OCI-LY3 (cell line): ENCODE data around the gene CEP112.

Experiments
- H2AFZ ChIP-seq: fragments of 200-600, 300-600 bp; shearing (Covaris generic); 2 replicates; pipeline ENCODE4 v1.6.0; 2014; ENCODE audit warnings: antibody characterized with exemption, low read depth, low read length
- H3K27ac ChIP-seq: fragments of 200-600, 300-600 bp; sonication (generic); 2 replicates; pipeline ENCODE4 v1.5.1; 2014; ENCODE audit warnings: mild to moderate bottlenecking, low read length, moderate library complexity, mixed read lengths
- H3K27me3 ChIP-seq: fragments of 200-600, 300-600 bp; sonication (generic); 2 replicates; pipeline ENCODE4 v1.6.1; 2014; ENCODE audit warnings: low read depth, low read length, mixed read lengths
- H3K36me3 ChIP-seq: fragments of 200-600, 300-600 bp; sonication (generic); replicated peaks from 2 replicates; pipeline ENCODE3; 2014; ENCODE audit warnings: low read depth, low read length, mixed read lengths
- H3K4me1 ChIP-seq: fragments of 300-600, 200-600 bp; sonication (generic); 2 replicates; pipeline ENCODE4 v1.6.1; 2014; ENCODE audit warnings: low read length, mixed read lengths
- H3K4me2 ChIP-seq: fragments of 200-600, 300-600 bp; sonication (generic); 2 replicates; pipeline ENCODE4 v1.6.1; 2014; ENCODE audit warnings: low read length, mixed read lengths
- H3K4me3 ChIP-seq: fragments of 300-600, 200-600 bp; sonication (generic); 2 replicates; pipeline ENCODE4 v1.5.1; 2014; ENCODE audit warnings: antibody characterized with exemption, mild to moderate bottlenecking, low read length, moderate library complexity
- H3K79me2 ChIP-seq: fragments of 300-600, 200-600 bp; shearing (Covaris generic); 2 replicates; pipeline ENCODE4 v1.6.1; 2014; ENCODE audit warnings: mild to moderate bottlenecking, low read length, mixed read lengths
- H3K9ac ChIP-seq: fragments of 300-600, 200-600 bp; shearing (Covaris generic); 2 replicates; pipeline ENCODE4 v1.6.0; 2014; ENCODE audit warnings: mild to moderate bottlenecking, low read length, moderate library complexity
- H3K9me3 ChIP-seq: fragments of 200-600, 300-600 bp; shearing (Covaris generic); 2 replicates; pipeline ENCODE4 v1.6.1; 2014; ENCODE audit warnings: low read length, mixed read lengths; ENCODE audit not compliant: insufficient read depth
- H4K20me1 ChIP-seq: fragments of 200-600, 300-600 bp; sonication (generic); 2 replicates; pipeline ENCODE4 v1.6.1; 2016; ENCODE audit warnings: low read length, mixed read lengths; ENCODE audit not compliant: insufficient read depth
- EZH2phosphoT487 ChIP-seq: fragments of 200-600 bp; shearing (Covaris generic); IDR thresholded peaks from 2 replicates; pipeline ENCODE4 v1.6.1; 2018; ENCODE audit warnings: antibody characterized with exemption, mixed run types, low read depth
- TF ChIP-seq, protein P1 (sequence below): fragments of 200-600, 300-600 bp; sonication (generic); IDR thresholded peaks from 2 replicates; pipeline ENCODE4 v1.5.1; 2014; ENCODE audit warnings: antibody characterized with exemption, low read length, low read depth

CEP112 gene

DNA sequence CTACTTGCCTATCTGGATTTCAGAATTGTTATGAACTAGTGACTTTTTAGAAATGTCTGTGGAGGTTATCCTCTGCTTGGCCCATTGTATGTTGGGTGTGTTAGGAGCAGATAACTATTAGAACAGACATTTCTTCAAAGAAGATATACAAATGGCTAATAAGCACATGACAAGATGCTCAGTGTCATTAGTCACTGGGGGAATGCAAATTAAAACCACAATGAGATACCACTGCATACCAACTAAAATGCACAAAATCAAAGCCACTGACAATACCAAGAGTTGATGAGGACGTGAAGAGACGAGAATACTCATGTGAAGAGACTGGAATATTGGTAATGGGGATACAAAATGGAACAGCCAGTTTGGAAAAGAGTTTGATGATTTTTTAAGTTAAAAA lies 39.2 kb downstream of the CEP112 start:
- H3K4me3 ChIP-seq, result no peak overlapping the region
- no peak overlapping the region for H3K4me2 ChIP-seq
- H3K9me3 ChIP-seq, result no peaks in the 10 kb centered on the region
- no peak overlapping the region for H2AFZ ChIP-seq
- H3K4me1 ChIP-seq, result no peaks in the 10 kb centered on the region
- TF ChIP-seq EZH2phosphoT487, result no peak
- TF ChIP-seq, protein P1, sequence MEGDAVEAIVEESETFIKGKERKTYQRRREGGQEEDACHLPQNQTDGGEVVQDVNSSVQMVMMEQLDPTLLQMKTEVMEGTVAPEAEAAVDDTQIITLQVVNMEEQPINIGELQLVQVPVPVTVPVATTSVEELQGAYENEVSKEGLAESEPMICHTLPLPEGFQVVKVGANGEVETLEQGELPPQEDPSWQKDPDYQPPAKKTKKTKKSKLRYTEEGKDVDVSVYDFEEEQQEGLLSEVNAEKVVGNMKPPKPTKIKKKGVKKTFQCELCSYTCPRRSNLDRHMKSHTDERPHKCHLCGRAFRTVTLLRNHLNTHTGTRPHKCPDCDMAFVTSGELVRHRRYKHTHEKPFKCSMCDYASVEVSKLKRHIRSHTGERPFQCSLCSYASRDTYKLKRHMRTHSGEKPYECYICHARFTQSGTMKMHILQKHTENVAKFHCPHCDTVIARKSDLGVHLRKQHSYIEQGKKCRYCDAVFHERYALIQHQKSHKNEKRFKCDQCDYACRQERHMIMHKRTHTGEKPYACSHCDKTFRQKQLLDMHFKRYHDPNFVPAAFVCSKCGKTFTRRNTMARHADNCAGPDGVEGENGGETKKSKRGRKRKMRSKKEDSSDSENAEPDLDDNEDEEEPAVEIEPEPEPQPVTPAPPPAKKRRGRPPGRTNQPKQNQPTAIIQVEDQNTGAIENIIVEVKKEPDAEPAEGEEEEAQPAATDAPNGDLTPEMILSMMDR, result no peak
- no peak overlapping the region for H3K27ac ChIP-seq
- no peaks in the 10 kb centered on the region for H3K36me3 ChIP-seq
- no peak overlapping the region for H3K9ac ChIP-seq
- H4K20me1 ChIP-seq, result no peaks in the 10 kb centered on the region
- H3K27me3 ChIP-seq, result no peaks in the 10 kb centered on the region
- H3K79me2 ChIP-seq, result no peaks in the 10 kb centered on the region

DNA sequence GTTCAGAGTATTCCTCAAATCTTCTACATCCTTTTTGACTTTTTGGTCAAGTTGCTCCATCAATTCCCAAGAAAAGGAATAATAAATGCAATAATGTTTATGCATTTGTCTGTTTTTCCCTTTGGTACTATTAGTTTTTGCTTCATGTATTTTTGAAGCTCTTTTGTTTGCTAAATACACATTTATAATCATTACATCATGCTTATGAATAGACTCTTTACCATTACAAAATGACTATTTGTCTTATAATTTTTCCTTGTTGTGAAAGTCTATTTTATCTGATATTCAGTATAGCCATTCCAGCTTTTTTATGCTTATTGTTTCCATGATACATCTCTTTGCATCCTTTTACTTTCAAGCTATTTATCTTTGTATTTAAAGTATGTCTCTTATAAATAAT lies 41.2 kb downstream of the CEP112 start:
- Histone ChIP-seq H2AFZ (no peak overlapping the region), H3K4me3 (no peak overlapping the region), H3K4me2 (no peak overlapping the region), H3K27ac (no peak overlapping the region), H3K9me3 (no peaks in the 10 kb centered on the region), H3K4me1 (no peaks in the 10 kb centered on the region), H3K27me3 (no peaks in the 10 kb centered on the region), H4K20me1 (no peaks in the 10 kb centered on the region), H3K36me3 (no peaks in the 10 kb centered on the region), H3K79me2 (no peaks in the 10 kb centered on the region), H3K9ac (no peak overlapping the region)
- no peak for TF ChIP-seq EZH2phosphoT487
- TF ChIP-seq, protein P1, result no peak

DNA sequence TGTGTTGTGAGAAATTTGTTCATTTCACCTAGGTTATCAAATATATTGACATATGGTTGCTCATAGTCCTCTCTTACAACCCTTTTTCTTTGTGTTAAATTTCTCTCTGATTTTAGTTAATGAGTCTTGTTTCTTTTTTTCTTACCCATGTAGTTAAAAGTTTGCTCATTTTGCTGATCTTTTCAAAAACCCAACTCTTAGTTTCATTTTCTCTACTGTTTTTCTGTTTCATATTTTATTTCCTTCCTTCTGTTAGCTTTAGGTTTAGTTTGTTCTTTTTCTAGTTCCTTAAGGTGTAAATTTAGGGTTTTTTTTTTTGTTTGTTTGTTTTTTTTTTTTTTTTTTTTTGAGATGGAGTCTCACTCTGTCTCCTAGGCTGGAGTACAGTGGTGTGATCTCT lies 42.4 kb downstream of the CEP112 start:
- H2AFZ ChIP-seq, result no peak overlapping the region
- H3K4me3 ChIP-seq, result no peak overlapping the region
- H3K9ac ChIP-seq, result no peak overlapping the region
- no peaks in the 10 kb centered on the region for H3K9me3 ChIP-seq
- no peaks in the 10 kb centered on the region for H3K4me1 ChIP-seq
- H4K20me1 ChIP-seq, result no peaks in the 10 kb centered on the region
- TF ChIP-seq, protein P1, result no peak
- TF ChIP-seq EZH2phosphoT487, result no peak
- no peaks in the 10 kb centered on the region for H3K79me2 ChIP-seq
- H3K36me3 ChIP-seq, result no peaks in the 10 kb centered on the region
- no peak overlapping the region for H3K27ac ChIP-seq
- no peaks in the 10 kb centered on the region for H3K27me3 ChIP-seq
- no peak overlapping the region for H3K4me2 ChIP-seq

DNA sequence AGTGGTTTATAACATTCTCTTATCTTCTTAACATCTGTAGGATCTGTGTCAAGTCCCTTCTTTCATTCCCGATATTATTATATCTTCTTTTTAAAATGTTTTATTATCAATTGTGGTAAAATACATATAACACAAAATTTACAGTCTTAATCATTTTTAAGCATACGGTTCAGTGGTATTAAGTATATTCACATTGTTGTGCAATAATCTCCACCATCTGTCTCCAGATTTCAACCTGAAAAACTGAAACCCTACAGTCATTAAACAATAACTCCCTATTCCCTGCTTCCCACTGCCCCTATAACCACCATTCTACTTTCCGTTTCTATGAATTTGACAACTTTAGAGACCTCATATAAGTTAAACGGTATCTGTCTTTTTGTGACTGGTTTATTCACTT lies 45.5 kb downstream of the CEP112 start:
- H2AFZ ChIP-seq, result no peak overlapping the region
- no peak overlapping the region for H3K4me3 ChIP-seq
- no peaks in the 10 kb centered on the region for H3K9me3 ChIP-seq
- H3K9ac ChIP-seq, result no peak overlapping the region
- H3K79me2 ChIP-seq, result no peaks in the 10 kb centered on the region
- H3K27ac ChIP-seq, result no peak overlapping the region
- H3K4me1 ChIP-seq, result no peaks in the 10 kb centered on the region
- no peaks in the 10 kb centered on the region for H4K20me1 ChIP-seq
- no peaks in the 10 kb centered on the region for H3K36me3 ChIP-seq
- TF ChIP-seq EZH2phosphoT487, result no peak
- TF ChIP-seq, protein P1, result no peak
- no peak overlapping the region for H3K4me2 ChIP-seq
- H3K27me3 ChIP-seq, result no peaks in the 10 kb centered on the region
